Hepatocyte (in vitro differentiated cells): ENCODE data around the gene LHFPL2. TPM values are rescaled to one million over a fixed set of nuclear protein-coding genes. Genes with fewer than 3 reads are reported as not detected.
A peak's percentile ranks its signal among the peaks of the same experiment; 100 is the strongest.

ENCODE experiments used
- DNase-seq: peaks from one replicate; pipeline ENCODE4 v3.0.0-alpha.2; 2016; ENCODE audit warnings: low spot score
- H2AFZ ChIP-seq: fragments of 200-600 bp; sonication (generic); 2 replicates; pipeline ENCODE4 v1.6.0; 2016; ENCODE audit warnings: antibody characterized with exemption, mild to moderate bottlenecking
- H3K27ac ChIP-seq: fragments of 200-600 bp; sonication (generic); 2 replicates; pipeline ENCODE4 v1.5.1; 2016; ENCODE audit warnings: mild to moderate bottlenecking
- H3K27me3 ChIP-seq: fragments of 200-600 bp; sonication (generic); 2 replicates; pipeline ENCODE4 v1.6.1; 2016
- H3K36me3 ChIP-seq: fragments of 200-600 bp; sonication (generic); replicated peaks from 2 replicates; pipeline ENCODE4 v1.5.1; 2016; ENCODE audit warnings: low read depth; ENCODE audit not compliant: insufficient read depth
- H3K4me1 ChIP-seq: fragments of 200-600 bp; sonication (generic); 2 replicates; pipeline ENCODE4 v1.5.1; 2016; ENCODE audit warnings: mild to moderate bottlenecking, moderate library complexity; ENCODE audit not compliant: insufficient read depth
- H3K4me2 ChIP-seq: fragments of 200-600 bp; sonication (generic); 2 replicates; pipeline ENCODE4 v1.6.0; 2016
- H3K4me3 ChIP-seq: fragments of 200-600 bp; sonication (generic); 2 replicates; pipeline ENCODE4 v1.5.1; 2016; ENCODE audit warnings: mild to moderate bottlenecking
- H3K79me2 ChIP-seq: fragments of 200-600 bp; sonication (generic); 2 replicates; pipeline ENCODE4 v1.6.0; 2017; ENCODE audit warnings: mild to moderate bottlenecking
- H3K9me2 ChIP-seq: fragments of 200-600 bp; sonication (generic); replicated peaks from 2 replicates; pipeline ENCODE4 v1.6.0; 2017; ENCODE audit warnings: mild to moderate bottlenecking; ENCODE audit not compliant: insufficient read depth
- H3K9me3 ChIP-seq: fragments of 200-600 bp; sonication (generic); 2 replicates; pipeline ENCODE4 v1.5.1; 2016; ENCODE audit warnings: low read depth, mild to moderate bottlenecking
- H4K20me1 ChIP-seq: fragments of 200-600 bp; sonication (generic); 2 replicates; pipeline ENCODE4 v1.6.0; 2016; ENCODE audit warnings: mild to moderate bottlenecking; ENCODE audit not compliant: insufficient read depth, poor library complexity, severe bottlenecking
- CTCF ChIP-seq: fragments of 200-600 bp; sonication (generic); IDR thresholded peaks from 2 replicates; pipeline ENCODE4 v1.5.1; 2016; ENCODE audit warnings: antibody characterized with exemption, mild to moderate bottlenecking; ENCODE audit not compliant: poor library complexity
- EZH2 ChIP-seq: fragments of 200-600 bp; sonication (generic); IDR thresholded peaks from 2 replicates; pipeline ENCODE4 v1.6.1; 2016; ENCODE audit warnings: antibody characterized with exemption, mild to moderate bottlenecking, borderline replicate concordance
- EZH2phosphoT487 ChIP-seq: fragments of 200-600 bp; sonication (generic); IDR thresholded peaks from one replicate; pipeline ENCODE4 v1.6.1; 2018; ENCODE audit warnings: antibody characterized with exemption, mild to moderate bottlenecking, low read depth, moderate library complexity; ENCODE audit not compliant: unreplicated experiment, severe bottlenecking
- WGBS: methylation state at CpG from one replicate; pipeline ENCODE4 v1.1.6; 2016; ENCODE audit warnings: low lambda C conversion rate; ENCODE audit errors: missing lambda C conversion rate; 5-methylcytosine and 5-hydroxymethylcytosine counted together
- polyA plus RNA-seq: library from polyadenylated mRNA; unstranded; fragments of >200 nt; fragmentation: Nextera tagmentation; extraction: Ambion mirVana; gene quantifications from 2 replicates; pipeline ENCODE4 v1.2.1, GENCODE V29; 2016
- total RNA-seq: library from RNA; depleted of rRNA; stranded (reverse); fragments of >200 nt; gene quantifications from 2 replicates; pipeline ENCODE4 v1.2.3, GENCODE V29; 2014

The LHFPL2 gene
- total and polyA plus RNA-seq, 2 experiments from 2014 or later = 15.6 to 39.9 TPM

DNA sequence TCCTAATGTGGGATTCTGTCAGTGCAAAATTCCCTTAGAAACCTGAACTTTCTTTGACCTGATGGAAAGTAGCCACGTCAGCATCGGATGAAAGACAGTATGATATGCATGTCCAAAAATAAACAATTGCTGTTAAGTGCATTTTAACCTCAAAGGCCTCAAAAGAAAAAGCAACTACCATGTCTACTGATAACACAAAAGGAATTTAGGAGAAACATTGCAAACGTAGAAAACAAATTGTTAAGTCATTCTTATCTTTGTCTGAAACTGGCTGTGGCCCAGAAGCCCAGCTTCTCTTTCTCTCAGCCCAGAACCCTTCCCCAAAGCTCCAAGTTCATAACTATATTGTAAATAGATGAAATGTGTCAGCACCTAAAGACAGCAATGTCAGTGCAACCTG is 11.1 kb upstream of the LHFPL2 start:
- peak overlapping the region; percentile 6 for H3K27ac ChIP-seq
- H3K36me3 ChIP-seq = no peaks in the 10 kb centered on the region
- no peaks in the 10 kb centered on the region for H3K9me3 ChIP-seq
- H3K9me2 ChIP-seq = no peaks in the 10 kb centered on the region
- no peak for TF ChIP-seq EZH2phosphoT487
- no peak for TF ChIP-seq EZH2
- TF ChIP-seq CTCF = no peak
- no peaks in the 10 kb centered on the region for H4K20me1 ChIP-seq
- no peak for DNase-seq
- 34% methylated on average over 3 of the region's 3 CpGs for WGBS
- H3K27me3 ChIP-seq = no peaks in the 10 kb centered on the region
- H3K4me1 ChIP-seq = no peaks in the 10 kb centered on the region
- H3K79me2 ChIP-seq = no peaks in the 10 kb centered on the region
- no peak overlapping the region for H2AFZ ChIP-seq
- H3K4me2 ChIP-seq = no peak overlapping the region
- no peak overlapping the region for H3K4me3 ChIP-seq

DNA sequence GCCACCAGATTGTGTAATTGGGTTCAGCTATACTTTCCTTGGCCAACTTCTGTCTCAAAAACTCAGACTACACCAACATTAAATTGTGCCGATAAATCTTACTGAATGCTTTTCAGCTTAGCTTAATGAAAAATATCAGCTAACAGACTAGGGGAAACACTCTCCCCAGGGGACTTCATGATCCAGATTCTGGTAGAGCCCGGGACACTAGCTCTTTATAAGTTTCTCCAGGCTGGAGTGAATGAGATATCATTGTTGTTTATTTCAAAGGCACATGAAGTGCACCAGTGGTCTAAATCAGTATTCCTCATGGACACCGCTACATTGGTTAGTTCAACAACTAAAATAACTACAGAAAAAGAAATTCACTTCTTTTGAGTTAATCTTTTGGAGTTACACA is 10.5 kb upstream of the LHFPL2 start:
- no peak overlapping the region for H3K4me2 ChIP-seq

GRCh38 chr5:78657201-78657600 is 8.6 kb upstream of the LHFPL2 start:
- Histone ChIP-seq H3K9me2 (no peaks in the 10 kb centered on the region), H3K4me2 (no peak overlapping the region), H2AFZ (no peak overlapping the region), H3K27me3 (no peaks in the 10 kb centered on the region), H3K79me2 (no peaks in the 10 kb centered on the region), H3K27ac (no peak overlapping the region), H3K4me3 (no peak overlapping the region), H3K4me1 (no peaks in the 10 kb centered on the region), H3K36me3 (no peaks in the 10 kb centered on the region), H3K9me3 (no peaks in the 10 kb centered on the region), H4K20me1 (no peaks in the 10 kb centered on the region)
- no peak for DNase-seq
- whole genome bisulfite sequencing = 98% methylated on average over 2 of the region's 2 CpGs
- no peak for TF ChIP-seq CTCF
- no peak for TF ChIP-seq EZH2phosphoT487
- no peak for TF ChIP-seq EZH2

More for the DNA sequence above, 10.5 kb upstream of the LHFPL2 start:
- Histone ChIP-seq H3K27ac (no peak overlapping the region), H3K4me1 (no peaks in the 10 kb centered on the region), H3K9me3 (no peaks in the 10 kb centered on the region), H4K20me1 (no peaks in the 10 kb centered on the region), H3K36me3 (no peaks in the 10 kb centered on the region), H3K9me2 (no peaks in the 10 kb centered on the region), H3K4me3 (no peak overlapping the region), H2AFZ (no peak overlapping the region), H3K79me2 (no peaks in the 10 kb centered on the region), H3K27me3 (no peaks in the 10 kb centered on the region)
- TF ChIP-seq EZH2 (no peak), EZH2phosphoT487 (no peak), CTCF (no peak)
- DNase-seq = no peak
- 87% methylated on average over 3 of the region's 3 CpGs for WGBS

GRCh38 chr5:78655746-78656290 is 7.2 kb upstream of the LHFPL2 start:
- Histone ChIP-seq H4K20me1 (no peaks in the 10 kb centered on the region), H3K9me3 (no peaks in the 10 kb centered on the region), H3K36me3 (no peaks in the 10 kb centered on the region), H2AFZ (no peak overlapping the region), H3K4me3 (no peak overlapping the region), H3K79me2 (no peaks in the 10 kb centered on the region), H3K9me2 (no peaks in the 10 kb centered on the region), H3K27ac (no peak overlapping the region), H3K27me3 (no peaks in the 10 kb centered on the region), H3K4me2 (no peak overlapping the region), H3K4me1 (no peaks in the 10 kb centered on the region)
- TF ChIP-seq EZH2phosphoT487 (no peak), CTCF (no peak)
- DNase-seq = no peak
